CD4-positive, alpha-beta T cell treated with Interleukin-10 for 1 hour (primary cell): Measurements from ENCODE around the gene KCNK1.

ENCODE experiments used
- DNase-seq: peaks from one replicate; pipeline ENCODE4 v3.0.0-alpha.2; 2020

The KCNK1 gene

GRCh38 chr1:233613252-233614172 is at the start of gene KCNK1:
TSS of gene KCNK1 (plus strand) at chr1:233614106. CDS start at chr1:233614172, 66 bp downstream.
- DNase-seq, result no peak

- no peak for DNase-seq
Observed at GRCh38 chr1:233565313-233565712, 48.6 kb upstream of the KCNK1 start.

GRCh38 chr1:233566886-233567285 is 47.0 kb upstream of the KCNK1 start:
- no peak for DNase-seq

- DNase-seq, result no peak
Observed at GRCh38 chr1:233569636-233570035, 44.3 kb upstream of the KCNK1 start.

DNA sequence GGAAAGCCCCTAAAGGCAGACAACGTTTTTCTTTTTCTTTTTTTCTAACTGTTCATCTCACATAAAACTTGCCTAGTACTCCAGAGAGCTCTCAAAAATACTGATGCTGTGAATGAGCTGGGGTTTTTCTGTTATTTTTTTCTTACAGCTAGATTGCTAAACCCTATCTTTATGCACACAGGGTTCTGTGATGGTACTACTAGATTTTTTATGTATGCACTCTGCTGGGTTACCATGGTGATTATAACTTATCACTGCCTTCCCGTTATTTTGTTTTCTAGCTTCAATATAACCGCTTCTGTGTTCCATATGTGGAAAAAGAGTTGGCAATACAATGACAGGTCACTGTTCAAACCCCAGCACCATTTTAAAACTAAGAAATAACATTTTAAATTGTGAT is 43.7 kb upstream of the KCNK1 start:
- no peak for DNase-seq

GRCh38 chr1:233570706-233571105 is 43.2 kb upstream of the KCNK1 start:
- no peak for DNase-seq

DNA sequence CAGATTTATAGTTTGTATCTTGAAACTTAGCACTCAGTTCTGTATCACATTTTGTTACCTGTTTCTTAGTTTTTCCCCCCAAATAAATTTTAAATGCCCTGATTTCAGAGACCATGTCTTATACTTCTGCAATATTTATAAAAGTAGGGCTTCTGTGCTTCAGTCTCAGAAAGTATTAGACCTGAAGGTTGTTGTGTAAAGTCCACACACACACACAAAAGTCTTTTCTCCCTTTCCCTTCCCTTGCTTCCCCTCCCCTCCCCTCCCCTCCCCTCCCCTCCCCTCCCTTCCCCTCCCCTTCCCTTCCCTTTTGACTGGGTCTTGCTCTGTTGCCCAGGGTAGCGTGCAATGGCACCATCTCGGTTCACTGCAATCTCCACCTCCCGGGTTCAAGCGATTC is 41.0 kb upstream of the KCNK1 start:
- DNase-seq, result no peak

DNA sequence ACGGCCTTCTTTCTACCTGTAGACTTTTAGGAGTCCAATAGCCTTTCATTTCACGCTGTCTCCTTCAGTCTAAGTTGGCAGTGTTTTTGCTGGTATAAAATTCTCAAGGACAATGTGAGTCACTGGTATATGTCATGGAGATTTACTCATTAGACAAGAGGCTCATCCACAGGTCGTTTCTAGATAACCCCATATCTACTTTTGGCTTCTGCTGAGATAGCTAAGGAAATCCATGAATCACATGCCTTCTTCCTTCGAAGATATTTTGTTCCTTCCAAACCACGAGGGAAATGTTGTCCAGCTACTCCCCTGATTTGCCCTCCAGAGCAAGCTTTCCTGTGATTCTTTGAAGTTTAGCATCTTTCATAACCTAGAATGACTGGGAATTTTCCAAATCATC is 38.5 kb upstream of the KCNK1 start:
- no peak for DNase-seq

GRCh38 chr1:233582439-233582838 is 31.5 kb upstream of the KCNK1 start:
- no peak for DNase-seq

GRCh38 chr1:233584376-233584775 is 29.5 kb upstream of the KCNK1 start:
- DNase-seq, result no peak

DNA sequence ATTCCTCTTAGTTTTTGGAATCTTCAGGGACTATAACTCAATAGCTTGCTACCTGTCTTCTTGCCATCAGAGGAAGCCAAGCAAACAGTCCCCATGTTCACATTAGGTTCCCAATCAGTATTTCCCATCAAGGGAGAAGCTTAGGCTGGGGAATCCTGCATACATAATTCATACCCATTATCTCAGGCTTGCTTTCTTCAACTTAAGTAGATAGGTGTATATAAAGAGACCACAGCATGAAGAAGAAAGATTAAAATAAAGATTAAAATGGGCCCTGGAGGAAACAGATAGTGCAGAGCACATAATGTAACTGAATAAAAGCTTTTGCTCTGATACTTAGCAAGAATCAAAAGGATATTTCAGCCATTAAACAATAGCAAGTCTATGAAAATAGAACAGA is 29.0 kb upstream of the KCNK1 start:
- DNase-seq, result no peak

DNA sequence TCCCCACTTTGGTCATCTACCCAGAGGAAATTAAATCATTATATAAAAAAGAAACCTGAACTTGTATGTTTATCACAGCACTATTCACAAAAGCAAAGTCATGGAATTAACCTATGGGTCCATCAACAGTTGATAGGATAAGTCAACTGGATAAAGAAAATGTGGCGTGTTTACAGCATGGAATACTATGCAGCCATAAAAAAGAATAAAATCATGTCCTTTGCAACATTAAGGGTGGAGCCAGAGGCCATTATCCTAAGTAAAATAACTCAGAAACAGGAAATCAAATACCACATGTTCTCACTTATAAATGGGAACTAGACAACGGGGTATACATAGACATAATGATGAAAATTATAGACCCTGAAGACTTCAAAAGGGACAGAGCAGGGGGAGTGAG is 27.6 kb upstream of the KCNK1 start:
- no peak for DNase-seq

GRCh38 chr1:233587196-233587595 is 26.7 kb upstream of the KCNK1 start:
- DNase-seq, result no peak

GRCh38 chr1:233587958-233588799 is 25.7 kb upstream of the KCNK1 start:
- DNase-seq, result no peak

DNA sequence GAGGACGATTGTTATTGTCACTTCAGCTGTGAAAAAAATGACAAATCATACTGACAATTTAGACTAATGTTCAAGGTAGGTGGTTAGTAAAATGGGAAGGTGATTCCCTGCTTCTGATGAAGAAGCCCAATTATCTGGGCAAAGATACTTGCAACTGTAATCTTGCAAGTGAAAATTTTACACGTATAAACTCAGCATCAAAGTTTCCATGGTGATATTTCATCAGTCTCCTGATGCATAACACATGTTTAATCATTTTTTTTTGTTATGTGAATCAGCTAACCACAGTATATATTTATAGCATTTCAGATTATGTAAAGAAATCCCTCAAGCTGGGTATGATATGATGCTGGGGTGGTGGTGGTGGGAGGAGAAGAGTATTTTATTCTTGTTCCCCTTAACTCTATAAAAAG is 16.4 kb upstream of the KCNK1 start:
- no peak for DNase-seq

DNA sequence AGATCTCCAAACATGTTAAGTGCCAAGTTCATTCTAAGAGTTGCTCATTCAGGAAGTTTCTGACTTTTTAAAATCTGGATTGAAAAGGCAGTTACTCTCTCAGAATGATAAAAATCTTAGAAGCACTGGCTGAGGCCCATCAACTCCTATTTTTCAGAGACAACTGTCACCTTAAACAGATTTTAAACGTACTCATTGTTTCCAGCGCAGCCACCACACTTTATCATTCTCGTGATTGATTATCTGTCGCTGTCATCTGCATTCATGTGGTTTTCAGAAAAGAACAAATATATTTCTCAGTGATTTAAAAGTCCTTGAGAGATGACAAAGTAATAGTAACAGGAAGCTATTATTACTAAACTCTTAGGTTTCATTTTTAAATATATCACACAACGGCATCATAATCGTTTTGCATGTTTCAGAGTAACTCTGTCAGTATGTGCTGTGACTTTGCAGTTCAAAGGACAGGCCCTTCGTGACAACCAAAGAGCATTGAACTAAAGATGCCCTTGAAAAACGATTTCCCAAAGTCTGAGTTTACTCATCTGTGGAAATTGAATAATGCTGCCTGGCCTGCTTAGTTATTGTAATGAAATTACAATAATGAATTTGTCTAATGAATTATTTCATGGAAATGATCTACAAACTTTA is 14.9 kb upstream of the KCNK1 start:
- no peak for DNase-seq

DNA sequence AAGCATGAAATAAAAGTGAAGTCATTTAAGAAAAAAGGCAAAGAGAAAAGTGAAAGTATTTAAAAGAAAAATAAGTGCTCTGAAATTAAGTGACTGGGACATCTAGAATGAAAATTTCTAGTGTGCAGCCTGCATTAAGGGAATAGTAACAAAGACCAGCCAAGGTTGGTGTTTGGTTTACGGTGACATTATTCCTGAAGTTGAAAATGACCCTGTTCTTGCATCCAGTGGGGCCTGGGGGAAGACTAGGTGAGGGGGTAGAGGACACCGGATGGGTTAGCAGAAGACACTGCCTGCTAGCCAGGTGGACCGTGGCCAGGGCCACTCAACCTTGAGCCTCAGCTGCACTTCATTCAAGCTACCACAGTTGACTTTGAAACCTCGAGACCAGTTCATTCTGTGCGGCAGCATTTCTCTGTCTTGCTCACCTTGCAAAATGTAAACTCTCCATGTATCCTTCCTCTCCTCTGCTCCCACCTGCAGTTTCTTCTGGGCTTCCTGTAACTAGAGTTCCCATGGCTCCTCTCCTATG is 14.3 kb upstream of the KCNK1 start:
- no peak for DNase-seq

- no peak for DNase-seq
Observed at GRCh38 chr1:233600488-233600887, 13.4 kb upstream of the KCNK1 start.

DNA sequence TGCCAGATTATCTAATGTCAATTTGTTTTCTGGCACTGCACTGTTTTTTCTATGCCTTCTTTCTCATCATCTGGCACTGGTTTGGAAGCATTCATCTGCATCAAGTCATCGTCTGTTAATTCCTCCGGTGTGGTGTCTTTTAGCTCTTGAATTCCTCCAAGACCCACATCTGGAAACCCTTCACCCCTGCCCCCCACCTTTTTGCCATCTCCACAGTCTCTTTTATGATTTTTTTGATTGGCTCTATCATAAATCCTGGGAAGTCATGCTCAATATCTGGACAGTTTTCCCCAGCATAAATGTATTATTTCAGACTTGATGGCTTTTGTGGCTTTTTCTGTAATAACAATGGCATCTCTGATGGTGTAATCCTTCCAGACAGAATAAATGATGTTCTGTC is 10.4 kb upstream of the KCNK1 start:
- no peak for DNase-seq

DNA sequence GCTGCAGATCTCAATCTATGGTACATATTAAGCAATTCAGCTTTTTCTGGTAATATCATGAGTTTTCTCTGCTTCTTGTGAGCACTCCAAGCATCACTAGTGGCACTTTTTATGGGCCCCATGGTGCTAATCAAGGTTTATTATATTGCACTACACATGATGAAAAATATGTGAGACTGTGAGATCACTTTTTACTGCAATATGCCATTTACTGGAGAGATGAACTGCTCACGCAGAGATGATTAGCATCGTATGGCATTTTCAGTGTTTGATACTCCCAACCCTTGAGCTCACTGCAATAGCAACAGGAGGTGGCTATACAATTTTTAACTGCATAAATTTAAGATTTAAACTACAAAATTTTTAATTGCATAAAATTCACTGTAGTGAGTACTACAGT is 8.7 kb upstream of the KCNK1 start:
- DNase-seq, result no peak

DNA sequence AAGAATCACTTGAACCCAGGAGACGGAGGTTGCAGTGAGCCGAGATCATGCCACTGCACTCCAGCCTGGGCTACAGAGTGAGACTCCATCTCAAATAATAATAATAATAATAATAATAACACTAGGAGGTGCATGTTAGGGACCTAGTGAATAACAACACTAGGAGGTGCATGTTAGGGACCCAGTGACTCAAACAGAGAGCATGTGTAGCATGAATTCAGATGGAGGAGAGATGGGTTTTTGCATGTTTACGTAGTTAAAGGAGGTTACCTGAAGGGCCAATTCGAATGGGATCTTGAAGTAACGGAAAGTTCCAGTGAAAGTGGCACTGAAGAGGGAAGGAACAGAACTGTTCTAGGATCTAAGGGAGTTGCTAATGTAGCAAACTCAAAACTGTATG is 7.1 kb upstream of the KCNK1 start:
- DNase-seq, result no peak

DNA sequence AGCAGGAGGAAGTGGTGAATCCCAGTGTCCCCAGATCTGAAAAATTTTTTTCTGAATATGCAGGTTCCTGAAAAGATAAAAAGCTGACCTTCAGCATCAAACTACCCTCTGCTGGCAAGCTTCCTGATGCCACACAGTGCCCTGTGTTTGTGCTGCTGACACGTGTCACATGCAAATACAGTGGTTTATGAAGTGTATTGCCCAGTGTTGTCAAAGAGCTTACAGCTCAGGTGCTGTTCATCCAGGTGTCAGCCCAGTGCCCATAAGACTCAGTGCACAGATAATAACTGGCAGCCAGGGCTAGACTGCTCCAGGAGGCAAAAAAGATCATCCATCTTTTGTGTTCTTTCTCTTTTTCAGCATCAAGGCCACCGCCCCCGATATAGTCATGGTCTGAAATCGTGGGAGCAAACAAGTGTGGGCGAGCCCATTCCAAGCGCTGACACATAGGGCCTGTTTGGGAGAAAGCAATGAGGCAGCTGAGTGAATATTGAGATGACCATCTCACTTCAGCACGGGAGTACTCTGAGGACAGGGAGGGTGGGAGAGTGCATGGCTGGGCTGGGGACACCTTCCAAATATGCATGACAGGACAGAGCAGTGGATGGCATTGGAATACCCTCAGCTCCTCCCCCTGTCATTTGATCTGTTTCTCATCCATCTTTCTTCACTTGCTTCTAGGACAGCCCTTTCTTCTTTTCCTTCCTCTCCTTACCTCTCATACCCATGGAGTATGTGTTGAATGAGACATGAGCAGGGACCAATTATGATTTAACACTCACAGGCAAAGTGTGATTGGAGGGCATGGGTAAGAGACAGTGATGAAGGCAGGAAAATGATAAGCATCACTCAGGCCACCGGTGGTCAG is 6.4 kb upstream of the KCNK1 start:
- DNase-seq, result no peak
